Measurements from ENCODE around the gene CLDN20. TPM values are rescaled to one million over a fixed set of nuclear protein-coding genes. Genes with fewer than 3 reads are reported as not detected.

CLDN20 gene
- total RNA-seq, 1 donor from 2014 or later = not detected

GRCh38 chr6:155221086-155221485, 42.7 kb upstream of the CLDN20 start:
- DNase-seq = no peak
- TF ChIP-seq CTCF (IDR thresholded peaks at IDR 0.05) = no peak
- Histone ChIP-seq H3K4me1 (no peaks in the 10 kb centered on the region), H3K27me3 (ENCODE audit: low read depth) (no peaks in the 10 kb centered on the region), H3K36me3 (no peaks in the 10 kb centered on the region), H3K4me3 (no peak overlapping the region), H3K9me3 (no peaks in the 10 kb centered on the region), H3K27ac (no peak overlapping the region)
- intact Hi-C loops (cut with DNase I) = no loop called here
- ATAC-seq = no peak

- TF ChIP-seq CTCF (IDR thresholded peaks at IDR 0.05) = no peak
- no peak for DNase-seq
- Histone ChIP-seq H3K9me3 (no peaks in the 10 kb centered on the region), H3K4me1 (no peaks in the 10 kb centered on the region), H3K27ac (no peak overlapping the region), H3K4me3 (no peak overlapping the region), H3K27me3 (ENCODE audit: low read depth) (no peaks in the 10 kb centered on the region), H3K36me3 (no peaks in the 10 kb centered on the region)
- ATAC-seq = peak in 1 of 2 donors; percentile 25
- intact Hi-C loops (cut with DNase I) = no loop called here
These were observed 41.3 kb upstream of the CLDN20 start for GRCh38 chr6:155222506-155222905.

- Histone ChIP-seq H3K27ac (no peak overlapping the region), H3K4me3 (no peak overlapping the region), H3K36me3 (no peaks in the 10 kb centered on the region), H3K9me3 (no peaks in the 10 kb centered on the region), H3K27me3 (ENCODE audit: low read depth) (no peaks in the 10 kb centered on the region), H3K4me1 (no peaks in the 10 kb centered on the region)
- no peak for TF ChIP-seq CTCF (IDR thresholded peaks at IDR 0.05)
- ATAC-seq = peak; percentile 32 to 54
- intact Hi-C loops (cut with DNase I) = no loop called here
- DNase-seq = no peak
These were observed 40.0 kb upstream of the CLDN20 start for GRCh38 chr6:155223646-155224451.

- H3K27ac ChIP-seq = no peak overlapping the region
These were observed 39.2 kb upstream of the CLDN20 start for GRCh38 chr6:155224618-155225017.

GRCh38 chr6:155227046-155227445, 36.8 kb upstream of the CLDN20 start:
- no peak overlapping the region for H3K27ac ChIP-seq
- no peaks in the 10 kb centered on the region for H3K4me1 ChIP-seq
- no peaks in the 10 kb centered on the region for H3K36me3 ChIP-seq
- H3K4me3 ChIP-seq = no peak overlapping the region
- DNase-seq (no peak), ATAC-seq (no peak)
- H3K27me3 ChIP-seq (ENCODE audit: low read depth) = no peaks in the 10 kb centered on the region
- intact Hi-C loops (cut with DNase I) = no loop called here
- TF ChIP-seq CTCF (IDR thresholded peaks at IDR 0.05) = no peak
- no peaks in the 10 kb centered on the region for H3K9me3 ChIP-seq

More at GRCh38 chr6:155224618-155225017, 39.2 kb upstream of the CLDN20 start:
- H3K4me3 ChIP-seq = no peak overlapping the region
- H3K27me3 ChIP-seq (ENCODE audit: low read depth) = no peaks in the 10 kb centered on the region
- ATAC-seq (no peak), DNase-seq (no peak)
- no peaks in the 10 kb centered on the region for H3K36me3 ChIP-seq
- no peaks in the 10 kb centered on the region for H3K4me1 ChIP-seq
- intact Hi-C loops (cut with DNase I) = no loop called here
- no peak for TF ChIP-seq CTCF (IDR thresholded peaks at IDR 0.05)
- no peaks in the 10 kb centered on the region for H3K9me3 ChIP-seq
